GM12878 (cell line): ENCODE data around the gene OR1A1. TPM values are rescaled to one million over a fixed set of nuclear protein-coding genes. Genes with fewer than 3 reads are reported as not detected.

Experiments used
- ATAC-seq: fragments of 200-7000 bp; cut with Tn5 transposase; 3 replicates; pipeline ENCODE4 v1.9.1; 2020; ENCODE audit warnings: mild to moderate bottlenecking, moderate library complexity
- BruUV-seq: library from RNA; stranded (reverse); fragments of 400-500 nt; replicated peaks from 2 replicates; lab custom pipeline; 2021; lab: Mats Ljungman, UMichigan
- CTCF ChIA-PET: fragments of 300-600 bp; sonication (Branson Sonifier 250); formaldehyde crosslinking; extraction: SDS; loops from one replicate; lab custom pipeline; 2021; ENCODE audit warnings: inconsistent platforms; lab: Yijun Ruan, JAX
- POLR2A ChIA-PET: fragments of 350-600 bp; formaldehyde crosslinking; extraction: SDS; loops from one replicate; lab custom pipeline; 2021; ENCODE audit warnings: inconsistent platforms; lab: Charles Lee
- RAD21 ChIA-PET: fragments of 300-600 bp; sonication (Branson Sonifier 250); formaldehyde crosslinking; loops from one replicate; lab custom pipeline; 2023; ENCODE audit warnings: antibody characterized with exemption; ENCODE audit not compliant: unreplicated experiment; lab: Charles Lee
- SMC1A ChIA-PET: fragments of 300-600 bp; sonication (Branson Sonifier 250); formaldehyde crosslinking; loops from one replicate; lab custom pipeline; 2023; ENCODE audit not compliant: unreplicated experiment, uncharacterized antibody; lab: Charles Lee
- DNase-seq: peaks from one replicate; pipeline ENCODE4 v3.0.0-alpha.2; 2011; ENCODE audit warnings: low read depth, low spot score
- FAIRE-seq: peaks from 3 replicates; lab custom pipeline; 2011; peaks lifted over from hg19 to GRCh38; lab: Jason Lieb, UNC
- H2AFZ ChIP-seq: 2 replicates; pipeline ENCODE4 v1.6.0; 2011; ENCODE audit warnings: low read depth, low read length, control low read depth; ENCODE audit not compliant: control insufficient read depth
- H3K27ac ChIP-seq: 2 replicates; pipeline ENCODE4 v1.5.1; 2011; ENCODE audit warnings: control low read depth; ENCODE audit not compliant: control insufficient read depth, insufficient read depth
- H3K27me3 ChIP-seq, 2 experiments: replicated peaks in 1 of 2; 2 replicates each; pipeline versions ENCODE4 v1.6.0 to v1.6.1; 2011; ENCODE audit warnings: low read length in 1 of 2; ENCODE audit not compliant: control insufficient read depth in 2 of 2, insufficient read depth in 2 of 2
- H3K36me3 ChIP-seq, 2 experiments: 2 replicates each; pipeline ENCODE4 v1.5.1; 2011; ENCODE audit warnings: low read length in 1 of 2; ENCODE audit not compliant: control insufficient read depth in 2 of 2, insufficient read depth in 2 of 2
- H3K4me1 ChIP-seq: 2 replicates; pipeline ENCODE4 v1.6.1; 2011; ENCODE audit warnings: mild to moderate bottlenecking, low read length, moderate library complexity, mixed read lengths; ENCODE audit not compliant: control insufficient read depth, insufficient read depth
- H3K4me2 ChIP-seq: 2 replicates; pipeline ENCODE4 v1.6.0; 2011; ENCODE audit warnings: control low read depth; ENCODE audit not compliant: control insufficient read depth, insufficient read depth
- H3K4me3 ChIP-seq: fragments of 200-600 bp; sonication (generic); 2 replicates; pipeline ENCODE4 v1.5.1; 2016
- H3K79me2 ChIP-seq: 2 replicates; pipeline ENCODE4 v1.6.0; 2011; ENCODE audit warnings: low read length; ENCODE audit not compliant: control insufficient read depth, insufficient read depth
- H3K9ac ChIP-seq: 2 replicates; pipeline ENCODE4 v1.8.0; 2011; ENCODE audit warnings: low read length, control low read depth, mixed read lengths; ENCODE audit not compliant: control insufficient read depth, insufficient read depth
- H3K9me3 ChIP-seq: replicated peaks from 3 replicates; pipeline ENCODE4 v1.5.1; 2011; ENCODE audit warnings: mild to moderate bottlenecking, low read length; ENCODE audit not compliant: control insufficient read depth, insufficient read depth
- H4K20me1 ChIP-seq: 2 replicates; pipeline ENCODE4 v1.6.0; 2011; ENCODE audit not compliant: control insufficient read depth, insufficient read depth
- CEBPB ChIP-seq, 2 experiments: fragments of 150-350 bp in 1 of 2; IDR thresholded peaks; 2 replicates each; pipeline ENCODE4 v1.6.1; 2012 to 2014; ENCODE audit warnings: low read depth in 2 of 2, low read length in 2 of 2, borderline replicate concordance in 1 of 2, inconsistent platforms in 1 of 2
- ESRRA ChIP-seq: IDR thresholded peaks from 2 replicates; pipeline ENCODE4 v1.6.1; 2012; ENCODE audit warnings: mild to moderate bottlenecking, low read length, improper control_type of control experiment
- IKZF1 ChIP-seq: fragments of 450-650 bp; conservative IDR thresholded peaks from 2 replicates; pipeline ENCODE4 v1.6.1; 2017; ENCODE audit warnings: antibody characterized with exemption, mild to moderate bottlenecking
- MXI1 ChIP-seq: fragments of 150-350 bp; IDR thresholded peaks from 2 replicates; pipeline ENCODE4 v1.6.1; 2011; ENCODE audit warnings: low read depth, mild to moderate bottlenecking, inconsistent platforms, low read length, improper control_type of control experiment
- MYC ChIP-seq: IDR thresholded peaks from 2 replicates; pipeline ENCODE4 v1.6.1; 2011; ENCODE audit warnings: mild to moderate bottlenecking, low read length, moderate library complexity, inconsistent platforms; ENCODE audit not compliant: insufficient read depth, insufficient replicate concordance, insufficient read length, severe bottlenecking
- POLR2A ChIP-seq: IDR thresholded peaks from 2 replicates; pipeline ENCODE4 v1.6.1; 2011; ENCODE audit warnings: low read depth, mild to moderate bottlenecking, low read length
- SIX5 ChIP-seq: IDR thresholded peaks from 2 replicates; pipeline ENCODE4 v1.6.1; 2011; ENCODE audit warnings: mild to moderate bottlenecking, low read depth, low read length, moderate library complexity; ENCODE audit not compliant: severe bottlenecking
- SPI1 ChIP-seq: IDR thresholded peaks from 2 replicates; pipeline ENCODE4 v1.6.1; 2011; ENCODE audit warnings: low read depth, mild to moderate bottlenecking, low read length, moderate library complexity, borderline replicate concordance; ENCODE audit not compliant: insufficient read depth
- STAT1 ChIP-seq: fragments of 450-650 bp; conservative IDR thresholded peaks from 2 replicates; pipeline ENCODE4 v1.6.1; 2014; ENCODE audit warnings: antibody characterized with exemption, mild to moderate bottlenecking
- TCF7 ChIP-seq: IDR thresholded peaks from 2 replicates; pipeline ENCODE4 v1.6.1; 2014; ENCODE audit warnings: antibody characterized with exemption, borderline replicate concordance
- ZNF24 ChIP-seq: fragments of 450-650 bp; IDR thresholded peaks from 2 replicates; pipeline ENCODE4 v1.6.1; 2017; ENCODE audit warnings: antibody characterized with exemption, mild to moderate bottlenecking
- WGBS: methylation state at CpG from one replicate; pipeline ENCODE4 v1.1.6; 2016; ENCODE audit warnings: low lambda C conversion rate; ENCODE audit not compliant: insufficient replicate concordance, insufficient coverage; ENCODE audit errors: missing lambda C conversion rate; 5-methylcytosine and 5-hydroxymethylcytosine counted together
- in situ Hi-C: fragments of 300-500 bp; cut with MboI; formaldehyde crosslinking; loops from 9 replicates; pipeline ENCODE4 v1.14.3; 2018; ENCODE audit warnings: mixed read lengths
- intact Hi-C: fragments of 100-400 bp; cut with micrococcal nuclease; formaldehyde crosslinking; loops from one replicate; pipeline ENCODE4 v1.14.2; 2022; ENCODE audit not compliant: unreplicated experiment
- polyA plus RNA-seq, 11 experiments: library from polyadenylated mRNA; depleted of rRNA in 4 of 11; unstranded in 6 of 11; stranded (reverse) in 5 of 11; fragments of >200 nt; fragmentation: Nextera tagmentation in 4 of 11; fragmentation: Illumina TruSeq in 1 of 11; extraction: Ambion mirVana in 4 of 11; extraction: Trizol in 1 of 11; gene quantifications; 1 replicate in 1 of 11; 2 replicates in 10 of 11; pipeline versions ENCODE4 v1.2.1 to v1.2.3, GENCODE V29; 2011 to 2016; ENCODE audit warnings: inconsistent platforms in 2 of 11, missing spikeins in 2 of 11, low read depth in 1 of 11
- total RNA-seq, 4 experiments: library from RNA; depleted of rRNA in 3 of 4; stranded (reverse); fragments of >200 nt in 3 of 4; fragmentation: Illumina TruSeq in 1 of 4; extraction: Trizol in 1 of 4; gene quantifications; 2 replicates each; pipeline versions ENCODE4 v1.2.1 to v1.2.3, GENCODE V29; 2013 to 2021
- TF ChIP-seq, protein P1 (sequence below): IDR thresholded peaks from 2 replicates; pipeline ENCODE4 v1.6.1; 2012; ENCODE audit warnings: low read length, inconsistent platforms
- TF ChIP-seq, protein P2 (sequence below), 3 experiments: IDR thresholded peaks in 2 of 3; conservative IDR thresholded peaks in 1 of 3; 2 replicates each; pipeline ENCODE4 v1.5.1; 2011; ENCODE audit warnings: low read depth in 3 of 3, low read length in 3 of 3, mild to moderate bottlenecking in 3 of 3, control low read depth in 2 of 3, moderate library complexity in 2 of 3, inconsistent platforms in 1 of 3, mixed read lengths in 1 of 3; ENCODE audit not compliant: control insufficient read depth in 2 of 3, insufficient read depth in 1 of 3; ENCODE audit errors: extremely low read depth in 1 of 3

Gene OR1A1
- total and polyA plus RNA-seq, 10 of the 15 experiments (the other 5 are each of a cell fraction or from before 2014, with no cell fraction given): not detected

DNA sequence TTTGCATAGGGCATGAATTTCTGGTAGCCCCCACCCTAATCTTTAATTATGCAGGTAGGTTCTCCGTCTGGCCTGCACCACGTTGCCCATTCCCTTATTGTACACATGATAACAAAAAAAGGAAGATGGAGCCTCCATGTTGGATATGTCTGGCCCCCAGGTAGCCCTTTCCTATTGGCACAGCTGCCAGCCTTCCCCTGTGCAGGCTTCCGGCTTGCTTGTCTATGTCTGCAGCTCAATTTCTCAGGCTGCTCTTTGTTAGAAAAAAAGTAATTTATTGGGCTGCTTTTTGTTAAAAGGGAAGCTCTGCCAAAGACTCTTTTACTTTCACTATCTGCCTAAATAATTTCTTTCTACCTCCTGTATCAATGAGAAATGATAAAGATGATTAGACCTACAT, 5.5 kb downstream of the OR1A1 start:
- in situ Hi-C loops (no loop called here), intact Hi-C loops (no loop called here)
- RAD21 ChIA-PET: no interaction called here
- Histone ChIP-seq H4K20me1 (no peaks in the 10 kb centered on the region), H3K4me3 (no peak overlapping the region), H3K79me2 (no peaks in the 10 kb centered on the region), H3K4me1 (no peaks in the 10 kb centered on the region), H3K9me3 (no peaks in the 10 kb centered on the region), H3K9ac (no peak overlapping the region), H3K36me3 (no peaks in the 10 kb centered on the region), H2AFZ (no peak overlapping the region), H3K27me3 (no peaks in the 10 kb centered on the region), H3K4me2 (no peak overlapping the region), H3K27ac (no peak overlapping the region)
- 1% methylated on average over 3 of the region's 3 CpGs for WGBS
- CTCF ChIA-PET: no interaction called here
- no TSS peak for BruUV-seq
- FAIRE-seq (no peak), ATAC-seq (no peak), DNase-seq (no peak)
- SMC1A ChIA-PET: no interaction called here
- POLR2A ChIA-PET: no interaction called here
- no peak for TF ChIP-seq MYC
- TF ChIP-seq, protein P1, sequence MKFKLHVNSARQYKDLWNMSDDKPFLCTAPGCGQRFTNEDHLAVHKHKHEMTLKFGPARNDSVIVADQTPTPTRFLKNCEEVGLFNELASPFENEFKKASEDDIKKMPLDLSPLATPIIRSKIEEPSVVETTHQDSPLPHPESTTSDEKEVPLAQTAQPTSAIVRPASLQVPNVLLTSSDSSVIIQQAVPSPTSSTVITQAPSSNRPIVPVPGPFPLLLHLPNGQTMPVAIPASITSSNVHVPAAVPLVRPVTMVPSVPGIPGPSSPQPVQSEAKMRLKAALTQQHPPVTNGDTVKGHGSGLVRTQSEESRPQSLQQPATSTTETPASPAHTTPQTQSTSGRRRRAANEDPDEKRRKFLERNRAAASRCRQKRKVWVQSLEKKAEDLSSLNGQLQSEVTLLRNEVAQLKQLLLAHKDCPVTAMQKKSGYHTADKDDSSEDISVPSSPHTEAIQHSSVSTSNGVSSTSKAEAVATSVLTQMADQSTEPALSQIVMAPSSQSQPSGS: no peak
- no peak for TF ChIP-seq IKZF1
- TF ChIP-seq SIX5: no peak
- TF ChIP-seq SPI1: no peak
- no peak for TF ChIP-seq POLR2A
- TF ChIP-seq MXI1: no peak
- TF ChIP-seq ZNF24: no peak
- TF ChIP-seq CEBPB (IDR thresholded peaks at IDR 0.05; ENCODE audit: borderline replicate concordance in 1 of 2, low read depth in 2 of 2, low read length in 2 of 2): no peak
- TF ChIP-seq ESRRA: no peak
- TF ChIP-seq STAT1: no peak
- TF ChIP-seq, protein P2, sequence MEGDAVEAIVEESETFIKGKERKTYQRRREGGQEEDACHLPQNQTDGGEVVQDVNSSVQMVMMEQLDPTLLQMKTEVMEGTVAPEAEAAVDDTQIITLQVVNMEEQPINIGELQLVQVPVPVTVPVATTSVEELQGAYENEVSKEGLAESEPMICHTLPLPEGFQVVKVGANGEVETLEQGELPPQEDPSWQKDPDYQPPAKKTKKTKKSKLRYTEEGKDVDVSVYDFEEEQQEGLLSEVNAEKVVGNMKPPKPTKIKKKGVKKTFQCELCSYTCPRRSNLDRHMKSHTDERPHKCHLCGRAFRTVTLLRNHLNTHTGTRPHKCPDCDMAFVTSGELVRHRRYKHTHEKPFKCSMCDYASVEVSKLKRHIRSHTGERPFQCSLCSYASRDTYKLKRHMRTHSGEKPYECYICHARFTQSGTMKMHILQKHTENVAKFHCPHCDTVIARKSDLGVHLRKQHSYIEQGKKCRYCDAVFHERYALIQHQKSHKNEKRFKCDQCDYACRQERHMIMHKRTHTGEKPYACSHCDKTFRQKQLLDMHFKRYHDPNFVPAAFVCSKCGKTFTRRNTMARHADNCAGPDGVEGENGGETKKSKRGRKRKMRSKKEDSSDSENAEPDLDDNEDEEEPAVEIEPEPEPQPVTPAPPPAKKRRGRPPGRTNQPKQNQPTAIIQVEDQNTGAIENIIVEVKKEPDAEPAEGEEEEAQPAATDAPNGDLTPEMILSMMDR (IDR thresholded peaks at IDR 0.05 in 2 of 3, conservative IDR thresholded peaks at IDR 0.05 in 1 of 3; ENCODE audit: control insufficient read depth in 2 of 3, extremely low read depth in 1 of 3, insufficient read depth in 1 of 3, low read depth in 3 of 3, low read length in 3 of 3): no peak
- no peak for TF ChIP-seq TCF7
- TF ChIP-seq, all 136 proteins: peak for 0
